Endothelial cell of umbilical vein (primary cell): ENCODE measurements around the gene STK39. TPM values are rescaled to one million over a fixed set of nuclear protein-coding genes. Genes with fewer than 3 reads are reported as not detected.

Experiments used
- BruUV-seq: library from RNA; stranded (reverse); fragments of 400-500 nt; replicated peaks from 2 replicates; lab custom pipeline; 2021; lab: Mats Ljungman, UMichigan
- CTCF ChIA-PET: fragments of 300-600, 350-600 bp; sonication (Branson Sonifier 250); formaldehyde crosslinking; loops from one replicate; lab custom pipeline; 2021; ENCODE audit warnings: antibody characterized with exemption, inconsistent platforms; lab: Charles Lee
- POLR2A ChIA-PET: fragments of 300-600, 350-600 bp; sonication (Branson Sonifier 250); formaldehyde crosslinking; loops from one replicate; lab custom pipeline; 2021; ENCODE audit warnings: antibody characterized with exemption, inconsistent platforms; lab: Charles Lee
- DNase-seq: peaks from one replicate; pipeline ENCODE4 v3.0.0-alpha.2; 2011; ENCODE audit warnings: low read depth, low spot score
- FAIRE-seq: peaks from 2 replicates; lab custom pipeline; 2011; peaks lifted over from hg19 to GRCh38; lab: Jason Lieb, UNC
- H2AFZ ChIP-seq: 2 replicates; pipeline ENCODE4 v1.6.0; 2012; ENCODE audit warnings: low read depth, low read length, control low read depth, inconsistent platforms
- H3K27ac ChIP-seq: 2 replicates; pipeline ENCODE4 v1.5.1; 2011; ENCODE audit warnings: low read depth, mild to moderate bottlenecking, control low read depth, low read length, moderate library complexity; ENCODE audit not compliant: insufficient read depth
- H3K27me3 ChIP-seq, 2 experiments: 2 replicates each; pipeline versions ENCODE4 v1.6.0 to v1.6.1; 2011; ENCODE audit warnings: low read length in 2 of 2, mixed read lengths in 1 of 2; ENCODE audit not compliant: control insufficient read depth in 2 of 2, insufficient read depth in 2 of 2
- H3K36me3 ChIP-seq, 2 experiments: 2 replicates in 1 of 2; 3 replicates in 1 of 2; pipeline ENCODE4 v1.5.1; 2011; ENCODE audit warnings: low read length in 2 of 2, mild to moderate bottlenecking in 1 of 2, moderate library complexity in 1 of 2; ENCODE audit not compliant: control insufficient read depth in 2 of 2, insufficient read depth in 2 of 2; ENCODE audit errors: extremely low read depth in 1 of 2
- H3K4me1 ChIP-seq: 3 replicates; pipeline ENCODE4 v1.5.1; 2011; ENCODE audit warnings: mild to moderate bottlenecking, low read length; ENCODE audit not compliant: control insufficient read depth, insufficient read depth; ENCODE audit errors: extremely low read depth
- H3K4me2 ChIP-seq: 2 replicates; pipeline ENCODE4 v1.6.1; 2011; ENCODE audit warnings: low read length, control low read depth, mixed read lengths; ENCODE audit not compliant: insufficient read depth
- H3K4me3 ChIP-seq, 3 experiments: fragments of 200-600 bp in 1 of 3; sonication (generic), shearing (Covaris generic) in 1 of 3; replicated peaks in 1 of 3; 2 replicates each; pipeline ENCODE4 v1.5.1; 2011 to 2016; ENCODE audit warnings: control low read depth in 3 of 3, low read length in 3 of 3, mild to moderate bottlenecking in 2 of 3, inconsistent platforms in 1 of 3, low read depth in 1 of 3, moderate library complexity in 1 of 3; ENCODE audit not compliant: insufficient read depth in 1 of 3
- H3K79me2 ChIP-seq: 2 replicates; pipeline ENCODE4 v1.6.0; 2012; ENCODE audit warnings: low read length, inconsistent platforms; ENCODE audit not compliant: control insufficient read depth, insufficient read depth
- H3K9ac ChIP-seq: replicated peaks from 2 replicates; pipeline ENCODE3; 2011; ENCODE audit warnings: low read length, control low read depth; ENCODE audit not compliant: insufficient read depth; ENCODE audit errors: extremely low read depth
- H3K9me1 ChIP-seq: replicated peaks from 3 replicates; pipeline ENCODE4 v1.6.0; 2011; ENCODE audit warnings: mild to moderate bottlenecking, low read length; ENCODE audit not compliant: control insufficient read depth, insufficient read depth; ENCODE audit errors: extremely low read depth
- H3K9me3 ChIP-seq: replicated peaks from 2 replicates; pipeline ENCODE4 v1.5.1; 2012; ENCODE audit warnings: low read length, inconsistent platforms; ENCODE audit not compliant: control insufficient read depth, insufficient read depth
- H4K20me1 ChIP-seq: replicated peaks from 2 replicates; pipeline ENCODE3; 2011; ENCODE audit warnings: mild to moderate bottlenecking, low read length; ENCODE audit not compliant: control insufficient read depth, insufficient read depth; ENCODE audit errors: extremely low read depth
- EZH2 ChIP-seq: IDR thresholded peaks from 2 replicates; pipeline ENCODE4 v1.6.1; 2012; ENCODE audit warnings: borderline replicate concordance, low read depth, mild to moderate bottlenecking, moderate library complexity, low read length, inconsistent platforms; ENCODE audit not compliant: severe bottlenecking
- FOS ChIP-seq: IDR thresholded peaks from 2 replicates; pipeline ENCODE4 v1.6.1; 2011; ENCODE audit warnings: mild to moderate bottlenecking, low read length, moderate library complexity, borderline replicate concordance; ENCODE audit not compliant: insufficient read depth
- GATA2 ChIP-seq: IDR thresholded peaks from 2 replicates; pipeline ENCODE4 v1.7.0; 2011; ENCODE audit warnings: low read depth, mild to moderate bottlenecking, moderate library complexity, mixed read lengths, low read length; ENCODE audit not compliant: insufficient read length, insufficient read depth
- JUN ChIP-seq: IDR thresholded peaks from 2 replicates; pipeline ENCODE4 v1.6.1; 2011; ENCODE audit warnings: borderline replicate concordance, low read depth; ENCODE audit not compliant: insufficient read length, insufficient read depth
- MYC ChIP-seq: IDR thresholded peaks from one replicate; pipeline ENCODE4 v1.6.1; 2011; ENCODE audit warnings: mild to moderate bottlenecking, low read depth, low read length
- POLR2A ChIP-seq: IDR thresholded peaks from 2 replicates; pipeline ENCODE4 v1.6.1; 2012; ENCODE audit warnings: low read depth, mild to moderate bottlenecking, control low read depth, low read length
- POLR2AphosphoS5 ChIP-seq: IDR thresholded peaks from 2 replicates; pipeline ENCODE4 v1.6.1; 2012; ENCODE audit warnings: low read depth, mild to moderate bottlenecking, control low read depth, low read length, moderate library complexity; ENCODE audit not compliant: insufficient read depth
- dilution Hi-C: fragments of 300-500 bp; cut with MboI; formaldehyde crosslinking; loops from one replicate; pipeline ENCODE4 v1.15.0; 2019; ENCODE audit warnings: low sequenced_read_pairs; ENCODE audit not compliant: extremely low pct_ligation_motif_present
- intact Hi-C: fragments of 100-400 bp; cut with micrococcal nuclease; formaldehyde crosslinking; loops from one replicate; pipeline ENCODE4 v1.10.0; 2022
- polyA plus RNA-seq, 4 experiments: library from polyadenylated mRNA; depleted of rRNA in 3 of 4; stranded (reverse) in 3 of 4; unstranded in 1 of 4; fragments of >200 nt; gene quantifications; 2 replicates each; pipeline versions ENCODE4 v1.2.1 to v1.2.3, GENCODE V29; 2011 to 2012; ENCODE audit warnings: missing spikeins in 1 of 4
- total RNA-seq: library from RNA; stranded (reverse); gene quantifications from 2 replicates; pipeline ENCODE4 v1.2.3, GENCODE V29; 2021
- TF ChIP-seq, protein P1 (sequence below): IDR thresholded peaks from 2 replicates; pipeline ENCODE4 v1.6.1; 2011; ENCODE audit not compliant: insufficient read depth, insufficient read length
- TF ChIP-seq, protein P2 (sequence below), 2 donors: IDR thresholded peaks; 1 replicate in 1 of 2; 2 replicates in 1 of 2; pipeline ENCODE4 v1.5.1; 2011; ENCODE audit warnings: low read length in 2 of 2, mild to moderate bottlenecking in 2 of 2, moderate library complexity in 2 of 2, control low read depth in 1 of 2, inconsistent platforms in 1 of 2, low read depth in 1 of 2; ENCODE audit not compliant: insufficient read depth in 1 of 2; ENCODE audit errors: extremely low read depth in 1 of 2

Gene STK39
- total and polyA plus RNA-seq, 2 donors (not counting 3 experiments of a cell fraction or from before 2014, with no cell fraction given) = 4.6 to 13.1 TPM

DNA sequence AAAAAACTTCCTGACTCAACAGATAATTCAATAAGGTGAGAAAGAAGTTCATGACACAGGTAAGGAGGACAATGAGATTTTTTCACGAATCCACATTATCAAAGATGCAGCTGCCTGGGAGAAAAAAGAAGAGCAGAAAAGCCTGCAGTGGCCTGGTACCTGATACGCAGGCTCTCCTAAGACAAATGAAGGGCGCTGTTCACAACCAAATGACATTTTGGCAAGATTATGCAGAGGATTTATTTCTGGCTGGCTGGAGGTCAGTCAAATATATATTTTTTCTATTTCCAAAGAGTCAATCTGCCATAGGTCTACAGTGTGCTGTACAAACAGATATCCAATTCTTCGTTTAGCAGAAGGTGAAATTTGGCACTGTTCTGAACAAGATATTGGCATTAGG, 257.3 kb downstream of the STK39 start:
- Histone ChIP-seq H3K27me3 (no peaks in the 10 kb centered on the region), H3K79me2 (no peaks in the 10 kb centered on the region), H3K4me3 (no peak overlapping the region), H3K9ac (no peak overlapping the region), H3K4me1 (no peaks in the 10 kb centered on the region), H3K4me2 (no peak overlapping the region), H2AFZ (no peak overlapping the region), H3K9me1 (no peaks in the 10 kb centered on the region), H3K36me3 (no peaks in the 10 kb centered on the region), H3K9me3 (no peaks in the 10 kb centered on the region), H4K20me1 (no peaks in the 10 kb centered on the region), H3K27ac (no peak overlapping the region)
- CTCF ChIA-PET = interaction anchor here (1.0 kb wide), 1 partner anchor 130 kb away, joined by 3 read pairs; no protein-coding TSS in a partner anchor
- BruUV-seq = no TSS peak
- intact Hi-C loops (no loop called here), dilution Hi-C loops (no loop called here)
- POLR2A ChIA-PET = no interaction called here
- DNase-seq (no peak), FAIRE-seq (no peak)
- TF ChIP-seq GATA2 (no peak), EZH2 (no peak), FOS (no peak), POLR2A (no peak), JUN (no peak), MYC (no peak), POLR2AphosphoS5 (no peak)
- TF ChIP-seq, protein P1, sequence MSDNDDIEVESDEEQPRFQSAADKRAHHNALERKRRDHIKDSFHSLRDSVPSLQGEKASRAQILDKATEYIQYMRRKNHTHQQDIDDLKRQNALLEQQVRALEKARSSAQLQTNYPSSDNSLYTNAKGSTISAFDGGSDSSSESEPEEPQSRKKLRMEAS = no peak
- TF ChIP-seq, protein P2, sequence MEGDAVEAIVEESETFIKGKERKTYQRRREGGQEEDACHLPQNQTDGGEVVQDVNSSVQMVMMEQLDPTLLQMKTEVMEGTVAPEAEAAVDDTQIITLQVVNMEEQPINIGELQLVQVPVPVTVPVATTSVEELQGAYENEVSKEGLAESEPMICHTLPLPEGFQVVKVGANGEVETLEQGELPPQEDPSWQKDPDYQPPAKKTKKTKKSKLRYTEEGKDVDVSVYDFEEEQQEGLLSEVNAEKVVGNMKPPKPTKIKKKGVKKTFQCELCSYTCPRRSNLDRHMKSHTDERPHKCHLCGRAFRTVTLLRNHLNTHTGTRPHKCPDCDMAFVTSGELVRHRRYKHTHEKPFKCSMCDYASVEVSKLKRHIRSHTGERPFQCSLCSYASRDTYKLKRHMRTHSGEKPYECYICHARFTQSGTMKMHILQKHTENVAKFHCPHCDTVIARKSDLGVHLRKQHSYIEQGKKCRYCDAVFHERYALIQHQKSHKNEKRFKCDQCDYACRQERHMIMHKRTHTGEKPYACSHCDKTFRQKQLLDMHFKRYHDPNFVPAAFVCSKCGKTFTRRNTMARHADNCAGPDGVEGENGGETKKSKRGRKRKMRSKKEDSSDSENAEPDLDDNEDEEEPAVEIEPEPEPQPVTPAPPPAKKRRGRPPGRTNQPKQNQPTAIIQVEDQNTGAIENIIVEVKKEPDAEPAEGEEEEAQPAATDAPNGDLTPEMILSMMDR (IDR thresholded peaks at IDR 0.05; ENCODE audit: extremely low read depth in 1 of 2, insufficient read depth in 1 of 2, low read depth in 1 of 2, low read length in 2 of 2) = no peak
